ENCODE measurements around the gene NRSN1. TPM values are rescaled to one million over a fixed set of nuclear protein-coding genes. Genes with fewer than 3 reads are reported as not detected.

The NRSN1 gene
- total and polyA plus RNA-seq, 2 experiments from 2014 or later, result 0.68 to 1.5 TPM

DNA sequence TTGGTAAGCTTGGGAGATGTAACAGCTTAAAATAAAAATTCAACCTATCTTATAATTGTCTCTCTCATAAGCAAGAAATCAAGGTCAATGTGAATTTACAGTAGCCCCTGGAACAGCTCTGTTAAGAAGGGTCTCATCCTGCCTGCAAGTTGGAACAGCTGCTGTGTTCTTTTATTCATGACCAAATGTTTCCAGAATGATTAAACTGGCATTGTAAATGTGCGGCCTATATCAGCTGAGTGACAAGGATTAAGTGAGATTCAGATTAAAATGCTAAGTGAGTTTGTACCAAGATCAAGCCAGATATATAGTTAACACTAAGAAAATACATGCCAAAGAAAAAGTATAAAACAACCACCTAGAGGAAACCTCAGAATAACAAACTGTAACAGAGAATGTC lies 45.3 kb upstream of the NRSN1 start:
- no peak for TF ChIP-seq CREB1 (CRISPR knock-in tag; IDR thresholded peaks at IDR 0.05; ENCODE audit: low read depth)
- no peak for TF ChIP-seq EZH2phosphoT487 (IDR thresholded peaks at IDR 0.05; ENCODE audit: unreplicated experiment)
- TF ChIP-seq, protein P1, sequence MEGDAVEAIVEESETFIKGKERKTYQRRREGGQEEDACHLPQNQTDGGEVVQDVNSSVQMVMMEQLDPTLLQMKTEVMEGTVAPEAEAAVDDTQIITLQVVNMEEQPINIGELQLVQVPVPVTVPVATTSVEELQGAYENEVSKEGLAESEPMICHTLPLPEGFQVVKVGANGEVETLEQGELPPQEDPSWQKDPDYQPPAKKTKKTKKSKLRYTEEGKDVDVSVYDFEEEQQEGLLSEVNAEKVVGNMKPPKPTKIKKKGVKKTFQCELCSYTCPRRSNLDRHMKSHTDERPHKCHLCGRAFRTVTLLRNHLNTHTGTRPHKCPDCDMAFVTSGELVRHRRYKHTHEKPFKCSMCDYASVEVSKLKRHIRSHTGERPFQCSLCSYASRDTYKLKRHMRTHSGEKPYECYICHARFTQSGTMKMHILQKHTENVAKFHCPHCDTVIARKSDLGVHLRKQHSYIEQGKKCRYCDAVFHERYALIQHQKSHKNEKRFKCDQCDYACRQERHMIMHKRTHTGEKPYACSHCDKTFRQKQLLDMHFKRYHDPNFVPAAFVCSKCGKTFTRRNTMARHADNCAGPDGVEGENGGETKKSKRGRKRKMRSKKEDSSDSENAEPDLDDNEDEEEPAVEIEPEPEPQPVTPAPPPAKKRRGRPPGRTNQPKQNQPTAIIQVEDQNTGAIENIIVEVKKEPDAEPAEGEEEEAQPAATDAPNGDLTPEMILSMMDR (conservative IDR thresholded peaks at IDR 0.05; ENCODE audit: low read depth in 2 of 2), result no peak
- TF ChIP-seq STAT1 (IDR thresholded peaks at IDR 0.05; ENCODE audit: unreplicated experiment), result no peak
- no peak for TF ChIP-seq JUNB (IDR thresholded peaks at IDR 0.05; ENCODE audit: unreplicated experiment)
- no peaks in the 10 kb centered on the region for H3K36me3 ChIP-seq (ENCODE audit: insufficient read depth)
- H3K4me3 ChIP-seq, result no peak overlapping the region
- ATAC-seq (no peak), DNase-seq (ENCODE audit: low spot score) (no peak)
- H3K4me1 ChIP-seq (ENCODE audit: insufficient read depth), result no peaks in the 10 kb centered on the region
- no peak overlapping the region for H3K4me3 Mint-ChIP-seq
- no peaks in the 10 kb centered on the region for H3F3A ChIP-seq (replicated peaks; ENCODE audit: low read depth)
- H3K9me2 ChIP-seq (ENCODE audit: insufficient read depth), result no peaks in the 10 kb centered on the region
- H3K79me2 ChIP-seq (replicated peaks; ENCODE audit: insufficient read depth), result no peaks in the 10 kb centered on the region
- peaks cover 29% of the 10 kb centered on the region for H3K9me3 Mint-ChIP-seq
- no peak overlapping the region for H3K27ac ChIP-seq (ENCODE audit: low read depth)
- no peaks in the 10 kb centered on the region for H3K27me3 Mint-ChIP-seq (ENCODE audit: insufficient read depth, low read depth, poor library complexity)
- peaks cover 18% of the 10 kb centered on the region; the same call in 2 of the 3 replicates for H3K36me3 Mint-ChIP-seq (ENCODE audit: low read depth)
- no peak overlapping the region for H2AFZ ChIP-seq
- H3K4me1 Mint-ChIP-seq, result no peaks in the 10 kb centered on the region
- no peak overlapping the region for H3K27ac Mint-ChIP-seq
- no peaks in the 10 kb centered on the region for H3K27me3 ChIP-seq (ENCODE audit: insufficient read depth)
- H4K20me1 ChIP-seq (replicated peaks; ENCODE audit: insufficient read depth), result no peaks in the 10 kb centered on the region
- H3K4me2 ChIP-seq, result no peak overlapping the region

GRCh38 chr6:24089736-24090135 lies 36.3 kb upstream of the NRSN1 start:
- no peak overlapping the region for H2AFZ ChIP-seq
- no peaks in the 10 kb centered on the region for H3K36me3 ChIP-seq (ENCODE audit: insufficient read depth)
- DNase-seq (ENCODE audit: low spot score) (no peak), ATAC-seq (no peak)
- no peaks in the 10 kb centered on the region; the same call in 1 of the 2 replicates for H3K9me2 ChIP-seq (ENCODE audit: insufficient read depth)
- no peaks in the 10 kb centered on the region for H3K79me2 ChIP-seq (replicated peaks; ENCODE audit: insufficient read depth)
- H4K20me1 ChIP-seq (replicated peaks; ENCODE audit: insufficient read depth), result no peaks in the 10 kb centered on the region
- no peaks in the 10 kb centered on the region for H3K36me3 Mint-ChIP-seq (ENCODE audit: low read depth)
- no peak overlapping the region for H3K27ac Mint-ChIP-seq
- H3K4me1 ChIP-seq (ENCODE audit: insufficient read depth), result no peaks in the 10 kb centered on the region
- no peak overlapping the region for H3K4me3 Mint-ChIP-seq
- H3K27ac ChIP-seq (ENCODE audit: low read depth), result no peak overlapping the region
- no peak overlapping the region for H3K4me3 ChIP-seq
- H3K4me2 ChIP-seq, result no peak overlapping the region
- H3F3A ChIP-seq (replicated peaks; ENCODE audit: low read depth), result no peaks in the 10 kb centered on the region
- H3K9me3 Mint-ChIP-seq, result no peaks in the 10 kb centered on the region
- H3K4me1 Mint-ChIP-seq, result no peaks in the 10 kb centered on the region
- H3K27me3 ChIP-seq (ENCODE audit: insufficient read depth), result no peaks in the 10 kb centered on the region
- peaks cover 2% of the 10 kb centered on the region for H3K27me3 Mint-ChIP-seq (ENCODE audit: insufficient read depth, low read depth, poor library complexity)
- TF ChIP-seq POLR2AphosphoS5 (IDR thresholded peaks at IDR 0.05; ENCODE audit: low read depth), result no peak
- no peak for TF ChIP-seq EZH2 (IDR thresholded peaks at IDR 0.05; ENCODE audit: low read depth, unreplicated experiment)
- TF ChIP-seq NANOG (IDR thresholded peaks at IDR 0.05; ENCODE audit: borderline replicate concordance), result no peak
- TF ChIP-seq, protein P2, sequence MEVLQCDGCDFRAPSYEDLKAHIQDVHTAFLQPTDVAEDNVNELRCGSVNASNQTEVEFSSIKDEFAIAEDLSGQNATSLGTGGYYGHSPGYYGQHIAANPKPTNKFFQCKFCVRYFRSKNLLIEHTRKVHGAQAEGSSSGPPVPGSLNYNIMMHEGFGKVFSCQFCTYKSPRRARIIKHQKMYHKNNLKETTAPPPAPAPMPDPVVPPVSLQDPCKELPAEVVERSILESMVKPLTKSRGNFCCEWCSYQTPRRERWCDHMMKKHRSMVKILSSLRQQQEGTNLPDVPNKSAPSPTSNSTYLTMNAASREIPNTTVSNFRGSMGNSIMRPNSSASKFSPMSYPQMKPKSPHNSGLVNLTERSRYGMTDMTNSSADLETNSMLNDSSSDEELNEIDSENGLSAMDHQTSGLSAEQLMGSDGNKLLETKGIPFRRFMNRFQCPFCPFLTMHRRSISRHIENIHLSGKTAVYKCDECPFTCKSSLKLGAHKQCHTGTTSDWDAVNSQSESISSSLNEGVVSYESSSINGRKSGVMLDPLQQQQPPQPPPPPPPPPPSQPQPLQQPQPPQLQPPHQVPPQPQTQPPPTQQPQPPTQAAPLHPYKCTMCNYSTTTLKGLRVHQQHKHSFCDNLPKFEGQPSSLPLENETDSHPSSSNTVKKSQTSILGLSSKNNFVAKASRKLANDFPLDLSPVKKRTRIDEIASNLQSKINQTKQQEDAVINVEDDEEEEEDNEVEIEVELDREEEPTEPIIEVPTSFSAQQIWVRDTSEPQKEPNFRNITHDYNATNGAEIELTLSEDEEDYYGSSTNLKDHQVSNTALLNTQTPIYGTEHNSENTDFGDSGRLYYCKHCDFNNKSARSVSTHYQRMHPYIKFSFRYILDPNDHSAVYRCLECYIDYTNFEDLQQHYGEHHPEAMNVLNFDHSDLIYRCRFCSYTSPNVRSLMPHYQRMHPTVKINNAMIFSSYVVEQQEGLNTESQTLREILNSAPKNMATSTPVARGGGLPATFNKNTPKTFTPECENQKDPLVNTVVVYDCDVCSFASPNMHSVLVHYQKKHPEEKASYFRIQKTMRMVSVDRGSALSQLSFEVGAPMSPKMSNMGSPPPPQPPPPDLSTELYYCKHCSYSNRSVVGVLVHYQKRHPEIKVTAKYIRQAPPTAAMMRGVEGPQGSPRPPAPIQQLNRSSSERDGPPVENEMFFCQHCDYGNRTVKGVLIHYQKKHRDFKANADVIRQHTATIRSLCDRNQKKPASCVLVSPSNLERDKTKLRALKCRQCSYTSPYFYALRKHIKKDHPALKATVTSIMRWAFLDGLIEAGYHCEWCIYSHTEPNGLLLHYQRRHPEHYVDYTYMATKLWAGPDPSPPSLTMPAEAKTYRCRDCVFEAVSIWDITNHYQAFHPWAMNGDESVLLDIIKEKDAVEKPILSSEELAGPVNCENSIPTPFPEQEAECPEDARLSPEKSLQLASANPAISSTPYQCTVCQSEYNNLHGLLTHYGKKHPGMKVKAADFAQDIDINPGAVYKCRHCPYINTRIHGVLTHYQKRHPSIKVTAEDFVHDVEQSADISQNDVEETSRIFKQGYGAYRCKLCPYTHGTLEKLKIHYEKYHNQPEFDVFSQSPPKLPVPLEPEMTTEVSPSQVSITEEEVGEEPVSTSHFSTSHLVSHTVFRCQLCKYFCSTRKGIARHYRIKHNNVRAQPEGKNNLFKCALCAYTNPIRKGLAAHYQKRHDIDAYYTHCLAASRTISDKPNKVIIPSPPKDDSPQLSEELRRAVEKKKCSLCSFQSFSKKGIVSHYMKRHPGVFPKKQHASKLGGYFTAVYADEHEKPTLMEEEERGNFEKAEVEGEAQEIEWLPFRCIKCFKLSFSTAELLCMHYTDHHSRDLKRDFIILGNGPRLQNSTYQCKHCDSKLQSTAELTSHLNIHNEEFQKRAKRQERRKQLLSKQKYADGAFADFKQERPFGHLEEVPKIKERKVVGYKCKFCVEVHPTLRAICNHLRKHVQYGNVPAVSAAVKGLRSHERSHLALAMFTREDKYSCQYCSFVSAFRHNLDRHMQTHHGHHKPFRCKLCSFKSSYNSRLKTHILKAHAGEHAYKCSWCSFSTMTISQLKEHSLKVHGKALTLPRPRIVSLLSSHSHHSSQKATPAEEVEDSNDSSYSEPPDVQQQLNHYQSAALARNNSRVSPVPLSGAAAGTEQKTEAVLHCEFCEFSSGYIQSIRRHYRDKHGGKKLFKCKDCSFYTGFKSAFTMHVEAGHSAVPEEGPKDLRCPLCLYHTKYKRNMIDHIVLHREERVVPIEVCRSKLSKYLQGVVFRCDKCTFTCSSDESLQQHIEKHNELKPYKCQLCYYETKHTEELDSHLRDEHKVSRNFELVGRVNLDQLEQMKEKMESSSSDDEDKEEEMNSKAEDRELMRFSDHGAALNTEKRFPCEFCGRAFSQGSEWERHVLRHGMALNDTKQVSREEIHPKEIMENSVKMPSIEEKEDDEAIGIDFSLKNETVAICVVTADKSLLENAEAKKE (CRISPR knock-in tag; IDR thresholded peaks at IDR 0.05), result no peak
- TF ChIP-seq, protein P1 (conservative IDR thresholded peaks at IDR 0.05; ENCODE audit: low read depth in 2 of 2), result no peak
- TF ChIP-seq ZNF114 (CRISPR knock-in tag; IDR thresholded peaks at IDR 0.05), result no peak
- TF ChIP-seq, protein P3, sequence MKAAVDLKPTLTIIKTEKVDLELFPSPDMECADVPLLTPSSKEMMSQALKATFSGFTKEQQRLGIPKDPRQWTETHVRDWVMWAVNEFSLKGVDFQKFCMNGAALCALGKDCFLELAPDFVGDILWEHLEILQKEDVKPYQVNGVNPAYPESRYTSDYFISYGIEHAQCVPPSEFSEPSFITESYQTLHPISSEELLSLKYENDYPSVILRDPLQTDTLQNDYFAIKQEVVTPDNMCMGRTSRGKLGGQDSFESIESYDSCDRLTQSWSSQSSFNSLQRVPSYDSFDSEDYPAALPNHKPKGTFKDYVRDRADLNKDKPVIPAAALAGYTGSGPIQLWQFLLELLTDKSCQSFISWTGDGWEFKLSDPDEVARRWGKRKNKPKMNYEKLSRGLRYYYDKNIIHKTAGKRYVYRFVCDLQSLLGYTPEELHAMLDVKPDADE (IDR thresholded peaks at IDR 0.05), result no peak
- no peak for TF ChIP-seq CREB1 (CRISPR knock-in tag; IDR thresholded peaks at IDR 0.05; ENCODE audit: low read depth)
